Mononuclear cell (primary cell): ENCODE data around the gene PCDHGA5. TPM values are rescaled to one million over a fixed set of nuclear protein-coding genes. Genes with fewer than 3 reads are reported as not detected.
"Not testable (repeated sequence)": the region's sequence is repeated elsewhere in the genome, so short reads cannot be mapped to it uniquely, and the experiment has no call there.

Experiments used
- H3K27me3 ChIP-seq: 2 replicates; pipeline ENCODE4 v1.6.0; 2011; ENCODE audit warnings: low read length, control low read depth; ENCODE audit not compliant: insufficient read depth
- H3K4me1 ChIP-seq: 2 replicates; pipeline ENCODE4 v1.5.1; 2011; ENCODE audit warnings: mild to moderate bottlenecking, low read length, control low read depth; ENCODE audit not compliant: insufficient read depth
- H3K4me3 ChIP-seq: 2 replicates; pipeline ENCODE4 v1.5.1; 2011; ENCODE audit warnings: mild to moderate bottlenecking, low read length, moderate library complexity
- H3K9me3 ChIP-seq: 2 replicates; pipeline ENCODE4 v1.5.1; 2011; ENCODE audit warnings: low read depth, mild to moderate bottlenecking, control low read depth, low read length
- total RNA-seq: library from RNA; depleted of rRNA; stranded (reverse); fragments of >200 nt; gene quantifications from one replicate; pipeline ENCODE4 v1.2.3, GENCODE V29; 2012

Gene PCDHGA5
- total RNA-seq, 1 donor = 0.21 TPM

- H3K27me3 ChIP-seq = peaks cover 75% of the 10 kb centered on the region
- H3K4me3 ChIP-seq = no peak within 1 kb of the TSS
- H3K9me3 ChIP-seq = peaks cover 7% of the 10 kb centered on the region
- H3K4me1 ChIP-seq = no peaks in the 10 kb centered on the region
Observed at GRCh38 chr5:141343242-141343952, 20.6 kb upstream of the PCDHGA5 start, which contains the start of gene PCDHGA3. PCDHGA3 (plus strand) TSS chr5:141343829; CDS start chr5:141344034, 205 bp downstream.

GRCh38 chr5:141343953-141344463 is 20.0 kb upstream of the PCDHGA5 start:
- H3K4me3 ChIP-seq = no peak overlapping the region
- peaks cover 75% of the 10 kb centered on the region for H3K27me3 ChIP-seq
- no peaks in the 10 kb centered on the region for H3K4me1 ChIP-seq
- peaks cover 12% of the 10 kb centered on the region for H3K9me3 ChIP-seq

DNA sequence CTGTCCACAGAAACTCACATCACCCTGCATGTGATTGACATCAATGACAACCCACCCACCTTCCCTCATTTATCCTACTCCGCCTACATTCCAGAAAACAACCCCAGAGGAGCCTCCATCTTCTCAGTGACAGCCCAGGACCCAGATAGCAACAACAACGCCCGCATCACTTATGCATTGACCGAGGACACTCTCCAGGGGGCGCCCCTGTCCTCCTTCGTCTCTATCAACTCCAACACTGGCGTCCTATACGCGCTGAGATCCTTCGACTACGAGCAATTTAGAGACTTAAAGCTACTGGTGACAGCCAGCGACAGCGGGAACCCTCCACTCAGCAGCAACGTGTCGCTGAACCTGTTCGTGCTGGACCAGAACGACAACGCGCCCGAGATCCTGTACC is 18.6 kb upstream of the PCDHGA5 start:
- peaks cover 77% of the 10 kb centered on the region for H3K27me3 ChIP-seq
- no peak overlapping the region for H3K4me3 ChIP-seq
- peaks cover 12% of the 10 kb centered on the region for H3K9me3 ChIP-seq
- H3K4me1 ChIP-seq = no peaks in the 10 kb centered on the region

GRCh38 chr5:141346017-141346416 is 17.9 kb upstream of the PCDHGA5 start:
- H3K4me3 ChIP-seq, H3K4me1 ChIP-seq: not testable (repeated sequence)
- Histone ChIP-seq H3K9me3 (peaks cover 12% of the 10 kb centered on the region), H3K27me3 (peaks cover 82% of the 10 kb centered on the region)

GRCh38 chr5:141349917-141350619 is 13.9 kb upstream of the PCDHGA5 start, which contains the start of gene PCDHGB1:
PCDHGB1 (plus strand) TSS chr5:141350099; CDS start chr5:141350261, 162 bp downstream.
- Histone ChIP-seq H3K9me3 (peaks cover 10% of the 10 kb centered on the region), H3K4me1 (no peaks in the 10 kb centered on the region), H3K27me3 (peaks cover 79% of the 10 kb centered on the region), H3K4me3 (no peak within 1 kb of the TSS)

- Histone ChIP-seq H3K9me3 (peaks cover 10% of the 10 kb centered on the region), H3K4me3 (no peak overlapping the region), H3K27me3 (peaks cover 84% of the 10 kb centered on the region), H3K4me1 (no peaks in the 10 kb centered on the region)
Observed at GRCh38 chr5:141351591-141351990, 12.4 kb upstream of the PCDHGA5 start.

DNA sequence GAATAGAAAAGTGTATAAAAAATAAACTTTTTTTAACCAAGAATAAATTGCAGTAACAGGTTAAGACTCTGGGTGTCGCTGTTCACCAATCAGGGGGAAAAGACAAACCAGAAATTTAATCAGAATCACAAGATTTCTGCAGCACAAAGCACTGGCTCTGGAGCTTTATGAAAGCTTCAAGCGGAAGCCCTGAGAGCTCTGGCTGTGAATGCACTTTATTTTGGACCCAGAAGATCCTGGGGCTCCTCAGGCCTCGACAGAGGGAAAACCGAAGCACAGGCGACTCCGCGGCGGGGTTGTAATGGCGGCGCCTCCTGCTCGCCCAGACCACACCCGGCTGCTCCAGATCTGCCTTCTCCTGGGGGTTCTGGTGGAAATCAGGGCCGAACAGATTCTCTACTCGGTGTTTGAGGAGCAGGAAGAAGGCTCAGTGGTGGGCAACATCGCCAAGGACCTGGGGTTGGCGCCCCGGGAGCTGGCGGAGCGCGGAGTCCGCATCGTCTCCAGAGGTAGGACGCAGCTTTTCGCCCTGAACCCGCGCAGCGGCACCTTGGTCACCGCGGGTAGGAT is 9.0 kb upstream of the PCDHGA5 start, which contains the start of gene PCDHGA4:
Gene PCDHGA4, plus strand, starts transcription at position 122 of the 570 bp plus-strand sequence. Its CDS starts 87 bp downstream, at position 209.
- Histone ChIP-seq H3K27me3 (peaks cover 90% of the 10 kb centered on the region), H3K9me3 (peaks cover 4% of the 10 kb centered on the region), H3K4me1 (no peaks in the 10 kb centered on the region), H3K4me3 (no peak within 1 kb of the TSS)

- Histone ChIP-seq H3K27me3 (peaks cover 92% of the 10 kb centered on the region), H3K4me3 (no peak overlapping the region), H3K4me1 (no peaks in the 10 kb centered on the region), H3K9me3 (peaks cover 4% of the 10 kb centered on the region)
Observed at GRCh38 chr5:141355641-141356040, 8.3 kb upstream of the PCDHGA5 start.

DNA sequence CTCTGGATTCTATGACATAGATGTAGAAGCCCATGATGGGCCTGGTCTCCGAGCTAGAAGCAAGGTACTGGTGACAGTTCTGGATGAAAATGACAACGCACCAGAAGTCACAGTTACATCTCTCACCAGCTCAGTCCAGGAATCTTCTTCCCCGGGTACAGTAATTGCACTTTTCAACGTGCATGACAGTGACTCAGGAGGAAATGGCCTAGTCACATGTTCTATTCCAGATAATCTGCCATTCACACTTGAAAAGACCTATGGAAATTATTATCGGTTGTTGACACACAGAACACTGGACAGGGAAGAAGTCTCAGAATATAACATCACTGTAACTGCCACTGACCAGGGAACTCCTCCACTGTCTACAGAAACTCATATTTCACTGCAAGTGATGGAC is 7.8 kb upstream of the PCDHGA5 start:
- H3K27me3 ChIP-seq = peaks cover 91% of the 10 kb centered on the region
- H3K4me1 ChIP-seq = no peaks in the 10 kb centered on the region
- peaks cover 3% of the 10 kb centered on the region for H3K9me3 ChIP-seq
- no peak overlapping the region for H3K4me3 ChIP-seq

DNA sequence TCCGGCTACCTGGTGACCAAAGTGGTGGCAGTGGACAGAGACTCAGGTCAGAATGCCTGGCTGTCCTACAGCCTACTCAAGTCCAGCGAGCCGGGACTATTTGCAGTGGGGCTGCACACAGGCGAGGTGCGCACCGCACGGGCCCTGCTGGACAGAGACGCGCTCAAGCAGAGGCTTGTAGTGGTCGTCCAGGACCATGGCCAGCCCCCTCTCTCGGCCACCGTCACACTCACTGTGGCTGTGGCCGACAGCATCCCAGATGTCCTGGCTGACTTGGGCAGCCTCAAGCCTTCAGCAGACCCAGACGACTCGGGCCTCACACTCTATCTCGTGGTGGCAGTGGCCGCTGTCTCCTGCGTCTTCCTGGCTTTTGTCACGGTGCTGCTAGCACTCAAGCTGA is 7.0 kb upstream of the PCDHGA5 start:
- Histone ChIP-seq H3K4me1 (no peaks in the 10 kb centered on the region), H3K27me3 (peaks cover 91% of the 10 kb centered on the region), H3K4me3 (no peak overlapping the region), H3K9me3 (no peaks in the 10 kb centered on the region)

DNA sequence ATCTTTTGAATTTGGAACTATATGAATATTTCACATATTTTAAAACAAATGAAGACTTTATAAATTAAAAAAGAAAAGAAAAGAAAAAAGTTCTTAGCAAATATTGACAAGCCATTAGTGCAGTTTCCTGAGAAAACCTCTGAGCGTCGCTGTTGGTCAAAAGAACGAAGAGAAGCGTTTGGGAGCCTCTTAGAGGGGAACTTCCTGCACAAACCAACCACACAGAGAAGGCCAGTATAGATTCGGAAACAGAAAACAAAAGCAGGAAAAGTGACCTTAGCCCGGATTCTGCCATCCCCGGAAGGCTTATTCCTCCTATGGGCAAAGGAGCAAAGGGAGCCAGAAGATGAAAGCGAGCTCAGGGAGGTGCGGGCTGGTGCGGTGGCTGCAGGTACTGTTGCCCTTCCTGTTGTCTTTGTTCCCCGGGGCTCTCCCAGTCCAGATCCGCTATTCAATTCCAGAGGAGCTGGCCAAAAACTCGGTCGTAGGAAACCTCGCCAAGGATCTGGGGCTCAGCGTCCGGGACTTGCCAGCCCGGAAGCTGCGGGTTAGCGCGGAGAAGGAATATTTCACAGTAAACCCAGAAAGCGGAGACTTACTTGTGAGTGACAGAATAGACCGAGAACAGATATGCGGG is 4.1 kb upstream of the PCDHGA5 start, which contains the start of gene PCDHGB2:
Gene PCDHGB2, plus strand, starts transcription at position 205 of the 637 bp plus-strand sequence. Its CDS starts 142 bp downstream, at position 347.
- Histone ChIP-seq H3K4me1 (no peaks in the 10 kb centered on the region), H3K4me3 (peak within 1 kb of the TSS; percentile 12), H3K27me3 (peaks cover 93% of the 10 kb centered on the region), H3K9me3 (peaks cover 7% of the 10 kb centered on the region)

DNA sequence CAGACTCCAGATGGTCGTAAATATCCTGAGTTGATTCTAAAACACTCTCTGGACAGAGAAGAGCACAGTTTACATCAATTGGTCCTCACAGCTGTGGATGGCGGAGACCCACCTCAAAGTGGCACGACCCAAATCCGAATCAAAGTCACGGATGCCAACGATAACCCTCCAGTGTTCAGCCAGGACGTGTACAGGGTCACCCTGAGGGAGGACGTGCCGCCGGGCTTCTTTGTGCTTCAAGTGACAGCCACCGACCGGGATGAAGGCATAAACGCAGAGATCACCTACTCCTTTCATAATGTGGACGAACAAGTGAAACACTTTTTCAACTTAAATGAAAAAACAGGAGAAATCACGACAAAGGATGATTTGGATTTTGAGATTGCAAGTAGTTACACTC is 3.3 kb upstream of the PCDHGA5 start:
- peaks cover 93% of the 10 kb centered on the region for H3K27me3 ChIP-seq

GRCh38 chr5:141362719-141363118 is 1.2 kb upstream of the PCDHGA5 start:
- Histone ChIP-seq H3K27me3 (peaks cover 93% of the 10 kb centered on the region), H3K9me3 (peaks cover 14% of the 10 kb centered on the region)

More for the DNA sequence above, 3.3 kb upstream of the PCDHGA5 start:
- Histone ChIP-seq H3K9me3 (peaks cover 14% of the 10 kb centered on the region), H3K4me1 (no peaks in the 10 kb centered on the region), H3K4me3 (no peak overlapping the region)

DNA sequence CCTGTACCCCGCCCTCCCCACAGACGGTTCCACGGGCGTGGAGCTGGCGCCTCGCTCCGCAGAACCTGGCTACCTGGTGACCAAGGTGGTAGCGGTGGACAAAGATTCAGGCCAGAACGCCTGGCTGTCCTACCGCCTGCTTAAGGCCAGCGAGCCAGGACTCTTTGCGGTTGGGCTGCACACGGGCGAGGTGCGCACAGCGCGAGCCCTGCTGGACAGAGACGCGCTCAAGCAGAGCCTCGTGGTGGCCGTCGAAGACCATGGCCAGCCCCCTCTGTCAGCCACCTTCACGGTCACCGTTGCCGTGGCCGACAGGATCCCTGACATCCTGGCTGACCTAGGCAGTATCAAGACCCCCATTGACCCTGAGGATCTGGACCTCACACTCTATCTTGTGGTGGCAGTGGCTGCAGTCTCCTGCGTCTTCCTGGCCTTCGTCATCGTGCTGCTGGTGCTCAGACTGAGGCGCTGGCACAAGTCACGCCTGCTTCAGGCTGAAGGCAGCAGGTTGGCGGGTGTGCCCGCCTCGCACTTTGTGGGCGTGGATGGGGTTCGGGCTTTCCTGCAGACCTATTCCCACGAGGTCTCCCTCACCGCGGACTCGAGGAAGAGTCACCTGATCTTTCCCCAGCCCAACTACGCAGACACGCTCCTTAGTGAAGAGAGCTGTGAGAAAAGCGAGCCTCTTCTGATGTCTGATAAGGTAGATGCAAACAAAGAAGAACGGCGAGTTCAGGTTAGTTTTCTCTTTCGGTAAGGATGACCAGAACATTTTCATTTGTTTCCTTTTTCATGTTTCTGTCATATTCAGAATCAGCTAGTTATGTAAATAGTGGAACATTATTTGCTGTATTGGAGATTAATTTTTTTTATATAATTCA is 2.3 kb downstream of the PCDHGA5 start:
- peaks cover 94% of the 10 kb centered on the region for H3K27me3 ChIP-seq
- peaks cover 5% of the 10 kb centered on the region for H3K4me1 ChIP-seq
- no peak overlapping the region for H3K4me3 ChIP-seq
- H3K9me3 ChIP-seq = peaks cover 17% of the 10 kb centered on the region

More at GRCh38 chr5:141362719-141363118, 1.2 kb upstream of the PCDHGA5 start:
- Histone ChIP-seq H3K4me3 (no peak overlapping the region), H3K4me1 (no peaks in the 10 kb centered on the region)
